Thymus (tissue), 11 donors: ENCODE results near the gene LCOR. TPM values are rescaled to one million over a fixed set of nuclear protein-coding genes. Genes with fewer than 3 reads are reported as not detected.

Source experiments
- DNase-seq, 9 donors: peaks; one replicate each; pipeline ENCODE4 v3.0.0-alpha.2; 2013; ENCODE audit warnings: low spot score in 9 of 9, low read depth in 6 of 9, missing footprints in 1 of 9
- H3K27ac ChIP-seq, 2 donors: one replicate each; pipeline ENCODE4 v1.5.1; 2013; ENCODE audit warnings: control low read depth in 1 of 2, low read depth in 1 of 2, low read length in 1 of 2, mild to moderate bottlenecking in 1 of 2, moderate library complexity in 1 of 2
- H3K27me3 ChIP-seq, 2 donors: one replicate each; pipeline ENCODE4 v1.5.1; 2013; ENCODE audit warnings: low read length in 1 of 2; ENCODE audit not compliant: control insufficient read depth in 2 of 2, insufficient read depth in 1 of 2
- H3K36me3 ChIP-seq, 2 donors: one replicate each; pipeline ENCODE4 v1.5.1; 2013; ENCODE audit warnings: low read length in 1 of 2, mild to moderate bottlenecking in 1 of 2, moderate library complexity in 1 of 2; ENCODE audit not compliant: control insufficient read depth in 2 of 2, insufficient read depth in 2 of 2
- H3K4me1 ChIP-seq, 2 donors: one replicate each; pipeline ENCODE4 v1.5.1; 2013; ENCODE audit warnings: low read length in 2 of 2; ENCODE audit not compliant: control insufficient read depth in 2 of 2, insufficient read depth in 2 of 2
- H3K4me3 ChIP-seq, 2 donors: one replicate each; pipeline ENCODE4 v1.5.1; 2013; ENCODE audit warnings: low read length in 2 of 2, control low read depth in 1 of 2, mild to moderate bottlenecking in 1 of 2
- H3K9me3 ChIP-seq, 2 donors: one replicate each; pipeline ENCODE4 v1.5.1; 2013; ENCODE audit warnings: low read length in 1 of 2, mild to moderate bottlenecking in 1 of 2; ENCODE audit not compliant: control insufficient read depth in 2 of 2, insufficient read depth in 1 of 2
- WGBS: extraction: QIAGEN DNeasy Blood & Tissue Kit; methylation state at CpG from one replicate; pipeline ENCODE4 v1.1.7; 2013; 5-methylcytosine and 5-hydroxymethylcytosine counted together
- polyA plus RNA-seq: library from polyadenylated mRNA; stranded (reverse); fragments of 200-250 nt; gene quantifications from one replicate; pipeline ENCODE4 v1.2.3, GENCODE V29; 2013
- total RNA-seq: library from RNA; stranded (reverse); fragments of 120-200 nt; gene quantifications from one replicate; pipeline ENCODE4 v1.2.4, GENCODE V29; 2013
- donor health status: healthy.

Gene LCOR
- total and polyA plus RNA-seq, 2 donors = 4.5 to 10.3 TPM

DNA sequence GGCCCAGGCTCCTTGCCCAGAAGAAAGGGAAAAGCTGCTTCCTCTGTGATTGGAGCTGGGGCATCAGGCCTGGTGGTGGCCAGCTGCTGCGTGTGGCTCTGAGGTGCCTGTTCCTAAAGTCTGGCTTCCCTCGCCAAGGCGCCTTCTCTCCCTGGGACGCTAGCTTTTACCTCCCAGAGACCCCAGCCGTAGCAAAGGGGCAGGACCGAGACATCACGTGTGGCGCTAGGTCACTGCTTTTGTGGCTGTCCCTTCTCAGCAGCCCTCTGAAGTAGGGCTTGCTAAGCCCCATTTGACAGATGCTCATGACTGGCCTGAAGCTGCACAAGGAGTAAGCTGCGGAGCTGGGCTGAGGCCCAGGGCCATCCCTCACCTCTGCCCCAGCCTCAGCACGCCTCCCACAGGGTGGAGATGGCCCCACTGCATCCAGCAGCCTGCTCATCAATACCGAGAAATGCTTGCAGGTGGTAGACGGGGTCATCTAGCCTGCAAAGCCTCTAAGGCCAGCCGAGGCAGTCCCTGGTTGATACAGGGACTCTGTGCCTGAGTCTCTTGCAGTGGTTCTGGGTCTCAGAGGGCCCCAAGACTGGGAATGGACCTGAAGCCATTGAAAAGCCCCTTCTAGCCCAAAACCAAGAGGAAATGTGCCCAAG, 171.2 kb downstream of the LCOR start:
- Histone ChIP-seq H3K4me1 (no peaks in the 10 kb centered on the region), H3K9me3 (peaks cover 0 to 4% of the 10 kb centered on the region in 2 donors), H3K27me3 (no peaks in the 10 kb centered on the region), H3K36me3 (peaks cover 0 to 52% of the 10 kb centered on the region in 2 donors), H3K27ac (no peak overlapping the region), H3K4me3 (no peak overlapping the region)
- DNase-seq = no peak
- 98% methylated on average over 13 of the region's 13 CpGs for WGBS

DNA sequence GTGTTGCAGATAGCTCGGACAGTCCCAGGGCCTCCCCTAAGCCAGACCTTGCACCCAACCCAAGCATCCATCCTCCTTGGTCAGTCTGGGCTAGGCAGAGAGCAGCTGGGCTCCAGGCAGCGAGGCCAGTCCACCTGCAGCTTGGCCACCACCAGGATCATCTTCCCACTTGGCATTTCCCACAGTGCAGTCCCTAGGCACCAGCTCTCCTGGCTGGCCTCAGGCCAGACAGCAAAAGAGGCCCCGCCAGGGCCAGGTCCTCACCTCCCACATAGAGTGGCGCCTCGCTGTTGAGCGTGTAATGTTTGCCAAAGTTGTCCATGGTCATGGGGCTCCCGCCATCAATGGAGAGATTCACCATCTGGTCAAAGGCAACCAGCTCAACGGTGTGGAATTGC, 171.7 kb downstream of the LCOR start:
- no peak overlapping the region for H3K4me3 ChIP-seq
- H3K27me3 ChIP-seq = no peaks in the 10 kb centered on the region
- H3K9me3 ChIP-seq = peaks cover 0 to 4% of the 10 kb centered on the region in 2 donors
- WGBS = 96% methylated on average over 8 of the region's 8 CpGs
- peaks cover 0 to 52% of the 10 kb centered on the region in 2 donors for H3K36me3 ChIP-seq
- no peak overlapping the region for H3K27ac ChIP-seq
- H3K4me1 ChIP-seq = no peaks in the 10 kb centered on the region
- DNase-seq = no peak

DNA sequence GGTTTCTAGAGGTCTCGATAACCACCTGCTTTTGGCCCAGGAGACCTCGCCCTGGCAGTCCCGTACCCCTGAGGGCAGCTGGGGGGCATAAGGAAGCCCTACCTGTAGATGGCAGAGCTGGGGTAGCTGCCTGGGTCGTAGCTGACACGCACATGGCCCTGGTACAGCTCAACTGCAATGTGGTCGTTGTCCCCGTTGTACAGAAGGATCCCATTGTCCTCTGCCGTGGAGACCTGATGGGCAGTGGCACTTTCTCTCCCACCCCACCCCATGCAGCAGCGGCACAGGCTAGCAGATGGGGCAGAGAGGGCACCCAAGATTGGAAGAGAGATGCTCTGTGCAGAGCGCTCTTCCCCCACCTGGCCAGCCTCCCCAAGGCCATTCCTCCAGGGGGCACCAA, 172.5 kb downstream of the LCOR start:
- Histone ChIP-seq H3K27ac (no peak overlapping the region), H3K4me3 (no peak overlapping the region), H3K27me3 (no peaks in the 10 kb centered on the region), H3K4me1 (no peaks in the 10 kb centered on the region), H3K36me3 (peaks cover 0 to 52% of the 10 kb centered on the region in 2 donors), H3K9me3 (peaks cover 0 to 4% of the 10 kb centered on the region in 2 donors)
- DNase-seq = no peak
- 96% methylated on average over 10 of the region's 10 CpGs for WGBS

DNA sequence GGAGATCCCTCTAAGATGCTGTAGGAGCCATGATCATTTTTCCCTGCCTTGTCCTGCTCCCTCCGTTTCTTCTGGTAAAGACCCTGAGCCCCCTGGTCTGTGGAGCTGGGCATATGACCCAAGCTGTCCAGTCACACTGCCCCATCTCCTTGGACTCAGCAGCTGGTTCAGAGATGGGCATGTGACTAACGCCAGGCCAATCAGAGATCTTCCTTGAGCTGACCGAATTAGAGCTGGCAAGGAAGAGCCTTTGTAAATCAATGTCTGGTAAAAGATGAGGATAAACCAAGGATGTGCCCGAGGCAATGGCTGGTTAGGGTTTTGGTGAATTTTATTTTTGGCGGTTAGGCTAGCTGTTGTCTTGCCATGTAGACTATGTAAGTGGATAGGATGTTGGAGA, 173.3 kb downstream of the LCOR start:
- Histone ChIP-seq H3K36me3 (peaks cover 0 to 52% of the 10 kb centered on the region in 2 donors), H3K4me3 (no peak overlapping the region), H3K4me1 (no peaks in the 10 kb centered on the region), H3K27me3 (no peaks in the 10 kb centered on the region), H3K9me3 (peaks cover 0 to 4% of the 10 kb centered on the region in 2 donors), H3K27ac (no peak overlapping the region)
- no peak for DNase-seq
- 99% methylated on average over 5 of the region's 5 CpGs for WGBS

DNA sequence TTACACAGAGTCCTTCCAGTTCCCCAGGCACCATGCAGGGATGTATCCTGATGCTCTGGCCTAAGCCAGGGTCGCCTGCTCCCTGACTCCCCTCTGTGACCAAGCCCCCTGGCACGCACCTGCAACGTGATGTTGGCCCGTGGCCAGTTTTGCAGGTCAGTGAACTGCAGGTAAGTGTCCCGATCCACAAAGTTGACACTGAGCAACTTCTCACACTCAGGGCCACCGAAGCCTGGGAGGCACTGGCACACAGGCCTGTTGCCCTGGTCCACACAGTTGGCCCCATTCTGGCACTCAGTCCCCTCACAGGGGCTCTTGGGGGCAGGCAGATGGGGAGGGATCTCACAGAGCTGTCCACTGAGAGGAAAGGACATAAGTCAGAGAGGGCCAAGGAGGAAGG, 174.3 kb downstream of the LCOR start:
- peaks cover 3 to 57% of the 10 kb centered on the region in 2 donors for H3K36me3 ChIP-seq
- H3K27me3 ChIP-seq = no peaks in the 10 kb centered on the region
- no peak for DNase-seq
- H3K9me3 ChIP-seq = peaks cover 0 to 4% of the 10 kb centered on the region in 2 donors
- no peaks in the 10 kb centered on the region for H3K4me1 ChIP-seq
- WGBS = 96% methylated on average over 6 of the region's 6 CpGs
- no peak overlapping the region for H3K27ac ChIP-seq
- no peak overlapping the region for H3K4me3 ChIP-seq

DNA sequence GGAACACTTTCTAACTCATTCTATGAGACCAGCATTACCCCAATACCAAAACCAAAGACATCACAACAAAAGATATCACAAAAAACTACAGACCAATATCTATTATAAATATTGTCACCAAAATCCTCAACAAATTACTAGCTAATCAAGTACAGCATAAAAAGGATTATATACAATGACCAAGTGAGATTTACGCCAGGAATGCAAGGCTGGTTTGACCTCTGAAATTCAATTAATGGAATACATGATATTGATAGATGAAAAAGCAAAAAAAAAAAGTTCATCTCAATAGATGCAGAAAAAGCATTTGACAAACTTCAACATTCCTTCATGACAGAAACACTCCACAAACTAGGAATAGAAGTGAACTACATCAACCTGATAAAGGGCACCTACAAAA, 175.3 kb downstream of the LCOR start:
- no peak for DNase-seq
- H3K4me3 ChIP-seq = no peak overlapping the region
- 46% methylated on average over 1 of the region's 1 CpG for WGBS
- H3K27me3 ChIP-seq = no peaks in the 10 kb centered on the region
- H3K27ac ChIP-seq = no peak overlapping the region
- H3K9me3 ChIP-seq = peaks cover 0 to 4% of the 10 kb centered on the region in 2 donors
- no peaks in the 10 kb centered on the region for H3K4me1 ChIP-seq
- peaks cover 3 to 50% of the 10 kb centered on the region in 2 donors for H3K36me3 ChIP-seq

DNA sequence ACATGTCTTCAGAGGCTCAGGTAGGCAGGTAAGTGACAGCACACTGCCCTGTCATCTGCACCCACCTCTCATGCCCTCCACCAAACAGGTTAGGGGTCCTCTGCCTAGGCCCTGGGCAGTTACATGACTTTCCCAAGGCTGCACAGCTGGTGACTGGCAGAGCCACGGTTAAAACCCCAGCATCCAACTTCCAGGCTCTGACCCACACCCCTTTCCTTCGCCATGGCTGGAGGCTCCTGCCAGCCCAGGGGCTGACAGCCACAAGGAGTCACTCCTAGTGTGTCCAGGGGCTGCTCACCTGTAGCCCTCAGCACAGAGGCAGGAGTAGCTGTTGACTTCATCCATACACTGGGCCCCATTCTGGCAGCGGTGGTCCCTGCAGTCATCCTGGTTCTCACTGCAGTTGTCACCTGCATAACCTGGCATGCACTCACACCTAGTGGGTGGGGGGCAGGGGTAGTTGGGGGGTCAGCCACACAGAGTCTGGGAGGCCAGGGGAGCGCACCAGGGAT, 178.7 kb downstream of the LCOR start:
- no peak overlapping the region for H3K4me3 ChIP-seq
- no peak overlapping the region for H3K27ac ChIP-seq
- DNase-seq = no peak
- peaks cover 6 to 31% of the 10 kb centered on the region in 2 donors for H3K36me3 ChIP-seq
- H3K4me1 ChIP-seq = no peaks in the 10 kb centered on the region
- peaks cover 0 to 4% of the 10 kb centered on the region in 2 donors for H3K9me3 ChIP-seq
- 98% methylated on average over 4 of the region's 4 CpGs for WGBS
- no peaks in the 10 kb centered on the region for H3K27me3 ChIP-seq

DNA sequence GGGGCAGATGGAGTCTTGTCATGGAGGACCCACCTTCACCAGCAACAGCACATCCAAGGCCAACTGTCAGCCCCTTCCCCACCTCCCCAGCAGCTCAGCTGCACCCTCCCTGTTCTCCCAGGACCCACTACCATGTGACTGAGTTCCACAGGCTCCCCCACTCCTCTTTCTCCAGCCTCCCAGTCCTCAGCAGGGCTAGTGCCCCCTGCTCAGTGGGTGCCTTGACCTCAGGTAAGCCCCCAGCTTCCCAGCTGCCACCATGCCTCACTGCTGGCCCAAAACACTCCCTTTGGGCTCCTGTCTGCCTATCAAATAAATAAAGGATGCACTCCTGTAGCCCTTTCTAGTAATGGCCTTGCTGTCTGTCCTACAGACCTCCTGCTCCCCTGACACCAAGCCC, 179.3 kb downstream of the LCOR start:
- Histone ChIP-seq H3K27me3 (no peaks in the 10 kb centered on the region), H3K27ac (no peak overlapping the region), H3K36me3 (peaks cover 6 to 24% of the 10 kb centered on the region in 2 donors), H3K9me3 (peaks cover 0 to 2% of the 10 kb centered on the region in 2 donors), H3K4me3 (no peak overlapping the region), H3K4me1 (no peaks in the 10 kb centered on the region)
- DNase-seq = no peak

DNA sequence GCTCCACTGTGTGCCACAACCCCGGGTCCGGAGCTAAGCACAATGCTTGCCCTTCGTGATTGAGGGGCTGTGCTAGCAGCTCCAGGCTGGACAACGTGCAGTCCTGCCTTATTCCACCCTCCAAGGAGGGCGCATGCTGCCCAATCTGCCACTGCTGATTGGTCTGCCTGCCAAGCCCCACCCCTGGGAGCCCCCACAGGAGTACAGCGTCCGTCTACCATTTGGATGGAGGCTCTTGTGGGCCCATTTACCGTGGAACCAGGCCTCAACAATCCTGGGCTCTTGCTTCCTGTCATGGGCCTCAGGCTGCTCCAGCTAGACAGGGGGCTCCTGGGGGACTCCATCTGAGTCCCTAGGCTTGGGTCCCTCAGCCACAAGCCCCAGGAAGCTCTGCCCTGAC, 180.4 kb downstream of the LCOR start:
- H3K4me3 ChIP-seq = no peak overlapping the region
- H3K27me3 ChIP-seq = no peaks in the 10 kb centered on the region
- DNase-seq = no peak
- H3K9me3 ChIP-seq = no peaks in the 10 kb centered on the region
- 96% methylated on average over 8 of the region's 8 CpGs for WGBS
- H3K27ac ChIP-seq = no peak overlapping the region
- H3K4me1 ChIP-seq = peaks cover 0 to 8% of the 10 kb centered on the region in 2 donors
- peaks cover 6 to 23% of the 10 kb centered on the region in 2 donors for H3K36me3 ChIP-seq
